Adrenal gland (tissue), 12 donors: ENCODE measurements around the gene AGR3. TPM values are rescaled to one million over a fixed set of nuclear protein-coding genes. Genes with fewer than 3 reads are reported as not detected.
A peak's percentile ranks its signal among the peaks of the same experiment; 100 is the strongest.

Experiments
- DNase-seq, 7 donors: peaks; one replicate each; pipeline ENCODE4 v3.0.0-alpha.2; 2019 to 2020
- H3K27ac ChIP-seq, 5 donors: fragments of 200-600 bp; sonication (generic) in 4 of 5; 1 replicate in 3 of 5; 2 replicates in 2 of 5; pipeline versions ENCODE4 v1.5.1 to v1.8.0; 2016 to 2020; ENCODE audit warnings: mild to moderate bottlenecking in 1 of 5
- H3K27me3 ChIP-seq: fragments of 200-600 bp; 2 replicates; pipeline ENCODE4 v1.8.0; 2021
- H3K36me3 ChIP-seq, 2 donors: fragments of 200-600 bp; replicated peaks in 1 of 2; 1 replicate in 1 of 2; 2 replicates in 1 of 2; pipeline versions ENCODE4 v1.5.1 to v1.8.0; 2018 to 2022
- H3K4me1 ChIP-seq, 2 donors: fragments of 200-600 bp; replicated peaks in 1 of 2; 1 replicate in 1 of 2; 2 replicates in 1 of 2; pipeline versions ENCODE4 v1.5.1 to v1.8.0; 2018 to 2021
- H3K4me3 ChIP-seq, 4 donors: fragments of 200-600 bp; sonication (generic) in 3 of 4; one replicate each; pipeline ENCODE4 v1.5.1; 2016 to 2018
- H3K9me3 ChIP-seq, 3 donors: fragments of 200-600 bp; sonication (generic) in 1 of 3; replicated peaks in 1 of 3; 1 replicate in 2 of 3; 2 replicates in 1 of 3; pipeline versions ENCODE4 v1.5.1 to v1.8.0; 2016 to 2021
- CTCF ChIP-seq, 6 experiments: fragments of 450-650 bp in 4 of 6; fragments of 200-600 bp in 2 of 6; sonication (generic) in 1 of 6; IDR thresholded peaks; 1 replicate in 5 of 6; 2 replicates in 1 of 6; pipeline versions ENCODE4 v1.5.1 to v1.8.0; 2016 to 2021; ENCODE audit warnings: antibody characterized with exemption in 6 of 6, mild to moderate bottlenecking in 2 of 6, moderate library complexity in 1 of 6
- POLR2A ChIP-seq, 2 donors: fragments of 450-650 bp; IDR thresholded peaks; one replicate each; pipeline ENCODE4 v1.6.1; 2017; ENCODE audit warnings: antibody characterized with exemption in 2 of 2, mild to moderate bottlenecking in 2 of 2, moderate library complexity in 1 of 2
- WGBS, 4 donors: extraction: QIAGEN DNeasy Blood & Tissue Kit in 2 of 4; methylation state at CpG; one replicate each; pipeline versions ENCODE4 v1.1.5 to v1.1.7; 2013 to 2017; 5-methylcytosine and 5-hydroxymethylcytosine counted together
- intact Hi-C, 2 donors: fragments of 100-400 bp; cut with DNase I; formaldehyde crosslinking; loops; one replicate each; pipeline versions ENCODE4 v1.14.1 to v1.15.0; 2022 to 2023
- polyA plus RNA-seq, 3 donors: library from polyadenylated mRNA; stranded (reverse); fragments of 200-250 nt in 2 of 3; fragments of 350-450 nt in 1 of 3; fragmentation: Illumina TruSeq in 1 of 3; extraction: RNeasy Lipid Tissue Mini Kit (QIAGEN cat#74804) in 1 of 3; gene quantifications; one replicate each; pipeline ENCODE4 v1.2.3, GENCODE V29; 2013 to 2014
- total RNA-seq, 9 donors: library from RNA; depleted of rRNA in 4 of 9; stranded (reverse); fragments of >200 nt in 4 of 9; fragments of 120-200 nt in 1 of 9; fragmentation: NEBNext Ultra II Directional in 1 of 9; extraction: Animal tissue kit (Norgen Biotek cat#: 25700) in 1 of 9; gene quantifications; one replicate each; pipeline versions ENCODE4 v1.1.0 to v1.2.4, GENCODE V29; 2013 to 2023
- donor health status: healthy with polysubstance abuse.
- donor health status: Bipolar disorder and iron deficiency.
- donor health status: DM: yes; HTN: yes; CAD: no.
- donor health status: DM: no; HTN: no; CAD: no.
- donor health status: DM: no; HTN: no; CAD: no.
- donor health status: DM: yes; HTN: yes; CAD: no.

AGR3 gene
- total and polyA plus RNA-seq, 12 donors: not detected

- H3K4me1 ChIP-seq: no peaks in the 10 kb centered on the region
- no peaks in the 10 kb centered on the region for H3K9me3 ChIP-seq
- no peak overlapping the region for H3K4me3 ChIP-seq
- no peaks in the 10 kb centered on the region for H3K36me3 ChIP-seq
- no peaks in the 10 kb centered on the region for H3K27me3 ChIP-seq
- intact Hi-C loops: no loop called here
- 78 to 89% (median 83%) methylated on average over 3 to 4 of the region's 4 CpGs for WGBS, 4 donors
- no peak overlapping the region for H3K27ac ChIP-seq
- TF ChIP-seq POLR2A (IDR thresholded peaks at IDR 0.05) (no peak), CTCF (IDR thresholded peaks at IDR 0.05) (no peak)
- no peak for DNase-seq
Observed at GRCh38 chr7:16900209-16900768, 18.5 kb upstream of the AGR3 start.

GRCh38 chr7:16891874-16892643 is 10.3 kb upstream of the AGR3 start:
- TF ChIP-seq POLR2A (IDR thresholded peaks at IDR 0.05) (no peak), CTCF (IDR thresholded peaks at IDR 0.05) (no peak)
- H3K4me1 ChIP-seq: no peaks in the 10 kb centered on the region
- H3K36me3 ChIP-seq: no peaks in the 10 kb centered on the region
- WGBS, 4 donors: 84 to 100% (median 91%) methylated on average over 1 of the region's 1 CpG
- H3K4me3 ChIP-seq: no peak overlapping the region
- intact Hi-C loops: no loop called here
- H3K9me3 ChIP-seq: no peaks in the 10 kb centered on the region
- DNase-seq: no peak
- no peaks in the 10 kb centered on the region for H3K27me3 ChIP-seq
- H3K27ac ChIP-seq: no peak overlapping the region

GRCh38 chr7:16891338-16891737 is 9.6 kb upstream of the AGR3 start:
- Histone ChIP-seq H3K27me3 (no peaks in the 10 kb centered on the region), H3K36me3 (no peaks in the 10 kb centered on the region), H3K4me1 (no peaks in the 10 kb centered on the region), H3K9me3 (no peaks in the 10 kb centered on the region), H3K27ac (no peak overlapping the region), H3K4me3 (no peak overlapping the region)
- TF ChIP-seq CTCF (IDR thresholded peaks at IDR 0.05) (peak in 3 of 6 experiments; percentile 22 to 40 (median 36)), POLR2A (IDR thresholded peaks at IDR 0.05) (no peak)
- peak in 1 of 7 donors; percentile 4 for DNase-seq
- WGBS, 4 donors: 53 to 66% (median 57%) methylated on average over 2 of the region's 2 CpGs
- intact Hi-C loops: no loop called here

- 71 to 91% (median 81%) methylated on average over 1 of the region's 1 CpG for WGBS, 4 donors
- H3K27me3 ChIP-seq: no peaks in the 10 kb centered on the region
- H3K27ac ChIP-seq: no peak overlapping the region
- DNase-seq: no peak
- intact Hi-C loops: no loop called here
- H3K36me3 ChIP-seq: no peaks in the 10 kb centered on the region
- H3K4me3 ChIP-seq: no peak overlapping the region
- TF ChIP-seq POLR2A (IDR thresholded peaks at IDR 0.05) (no peak), CTCF (IDR thresholded peaks at IDR 0.05) (no peak)
- H3K9me3 ChIP-seq: no peaks in the 10 kb centered on the region
- no peaks in the 10 kb centered on the region for H3K4me1 ChIP-seq
Observed at GRCh38 chr7:16889851-16890415, 8.2 kb upstream of the AGR3 start.
